Calu3 (cell line): ENCODE measurements around the gene RERE. TPM values are rescaled to one million over a fixed set of nuclear protein-coding genes. Genes with fewer than 3 reads are reported as not detected.

ENCODE experiments used
- BruUV-seq: library from RNA; stranded (reverse); fragments of 400-500 nt; replicated peaks from 2 replicates; lab custom pipeline; 2021; lab: Mats Ljungman, UMichigan
- CTCF ChIA-PET: fragments of 300-600 bp; sonication (Branson Sonifier 250); formaldehyde crosslinking; loops from one replicate; lab custom pipeline; 2022; ENCODE audit warnings: antibody characterized with exemption; lab: Charles Lee
- DNase-seq: peaks from one replicate; pipeline ENCODE4 v3.0.0; 2022
- H3K27ac Mint-ChIP-seq: one replicate; pipeline ENCODE4 v1.8.0; 2022; ENCODE audit warnings: mixed read lengths; ENCODE audit not compliant: unreplicated experiment
- H3K27me3 Mint-ChIP-seq: one replicate; pipeline ENCODE4 v1.8.0; 2022; ENCODE audit warnings: mixed read lengths; ENCODE audit not compliant: unreplicated experiment
- H3K36me3 Mint-ChIP-seq: one replicate; pipeline ENCODE4 v1.8.0; 2022; ENCODE audit warnings: mild to moderate bottlenecking, moderate library complexity, mixed read lengths; ENCODE audit not compliant: insufficient read depth, unreplicated experiment
- H3K4me1 Mint-ChIP-seq: one replicate; pipeline ENCODE4 v1.8.0; 2022; ENCODE audit warnings: mild to moderate bottlenecking, low read depth, mixed read lengths; ENCODE audit not compliant: unreplicated experiment
- H3K4me3 Mint-ChIP-seq: one replicate; pipeline ENCODE4 v1.8.0; 2022; ENCODE audit warnings: mild to moderate bottlenecking, low read depth, moderate library complexity, mixed read lengths; ENCODE audit not compliant: unreplicated experiment
- H3K9me3 Mint-ChIP-seq: one replicate; pipeline ENCODE4 v1.8.0; 2022; ENCODE audit warnings: low read depth, mixed read lengths; ENCODE audit not compliant: unreplicated experiment
- intact Hi-C: fragments of 100-400 bp; cut with micrococcal nuclease; formaldehyde crosslinking; loops from one replicate; pipeline ENCODE4 v1.10.0; 2022; ENCODE audit not compliant: unreplicated experiment
- total RNA-seq: library from RNA; stranded (reverse); gene quantifications from 2 replicates; pipeline ENCODE4 v1.2.3, GENCODE V29; 2022
- TF ChIP-seq, protein P1 (sequence below): fragments of 200-600 bp; IDR thresholded peaks from one replicate; pipeline ENCODE4 v1.8.0; 2022; ENCODE audit warnings: antibody characterized with exemption; ENCODE audit not compliant: unreplicated experiment

Gene RERE
- total RNA-seq, 1 experiment from 2014 or later: 45.9 TPM

DNA sequence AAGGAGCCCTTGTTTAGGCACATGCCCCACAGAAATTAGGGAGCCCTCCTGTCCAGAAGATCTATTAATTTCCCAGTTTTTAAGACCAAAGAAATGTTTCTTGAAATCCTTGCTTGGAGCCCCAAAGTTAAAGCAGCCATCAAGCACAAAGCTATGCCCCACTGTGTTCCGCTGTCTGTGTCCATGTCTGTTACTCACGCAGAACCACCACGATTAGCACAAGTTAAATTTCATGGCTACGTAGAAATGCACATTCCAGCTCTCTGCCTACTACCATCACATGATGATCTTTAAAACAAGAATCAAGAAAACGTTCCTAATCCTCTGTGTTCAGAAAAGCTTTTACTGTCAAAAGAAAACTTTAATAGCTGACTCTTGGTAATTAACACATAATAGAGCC lies 238.5 kb downstream of the RERE start:
- H3K36me3 Mint-ChIP-seq: no peaks in the 10 kb centered on the region
- no peaks in the 10 kb centered on the region for H3K9me3 Mint-ChIP-seq
- no peak overlapping the region for H3K4me3 Mint-ChIP-seq
- DNase-seq: no peak
- BruUV-seq: no TSS peak
- H3K4me1 Mint-ChIP-seq: peaks cover 8% of the 10 kb centered on the region
- CTCF ChIA-PET: no interaction called here
- intact Hi-C loops: no loop called here
- no peaks in the 10 kb centered on the region for H3K27me3 Mint-ChIP-seq
- TF ChIP-seq, protein P1, sequence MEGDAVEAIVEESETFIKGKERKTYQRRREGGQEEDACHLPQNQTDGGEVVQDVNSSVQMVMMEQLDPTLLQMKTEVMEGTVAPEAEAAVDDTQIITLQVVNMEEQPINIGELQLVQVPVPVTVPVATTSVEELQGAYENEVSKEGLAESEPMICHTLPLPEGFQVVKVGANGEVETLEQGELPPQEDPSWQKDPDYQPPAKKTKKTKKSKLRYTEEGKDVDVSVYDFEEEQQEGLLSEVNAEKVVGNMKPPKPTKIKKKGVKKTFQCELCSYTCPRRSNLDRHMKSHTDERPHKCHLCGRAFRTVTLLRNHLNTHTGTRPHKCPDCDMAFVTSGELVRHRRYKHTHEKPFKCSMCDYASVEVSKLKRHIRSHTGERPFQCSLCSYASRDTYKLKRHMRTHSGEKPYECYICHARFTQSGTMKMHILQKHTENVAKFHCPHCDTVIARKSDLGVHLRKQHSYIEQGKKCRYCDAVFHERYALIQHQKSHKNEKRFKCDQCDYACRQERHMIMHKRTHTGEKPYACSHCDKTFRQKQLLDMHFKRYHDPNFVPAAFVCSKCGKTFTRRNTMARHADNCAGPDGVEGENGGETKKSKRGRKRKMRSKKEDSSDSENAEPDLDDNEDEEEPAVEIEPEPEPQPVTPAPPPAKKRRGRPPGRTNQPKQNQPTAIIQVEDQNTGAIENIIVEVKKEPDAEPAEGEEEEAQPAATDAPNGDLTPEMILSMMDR: no peak
- no peak overlapping the region for H3K27ac Mint-ChIP-seq

DNA sequence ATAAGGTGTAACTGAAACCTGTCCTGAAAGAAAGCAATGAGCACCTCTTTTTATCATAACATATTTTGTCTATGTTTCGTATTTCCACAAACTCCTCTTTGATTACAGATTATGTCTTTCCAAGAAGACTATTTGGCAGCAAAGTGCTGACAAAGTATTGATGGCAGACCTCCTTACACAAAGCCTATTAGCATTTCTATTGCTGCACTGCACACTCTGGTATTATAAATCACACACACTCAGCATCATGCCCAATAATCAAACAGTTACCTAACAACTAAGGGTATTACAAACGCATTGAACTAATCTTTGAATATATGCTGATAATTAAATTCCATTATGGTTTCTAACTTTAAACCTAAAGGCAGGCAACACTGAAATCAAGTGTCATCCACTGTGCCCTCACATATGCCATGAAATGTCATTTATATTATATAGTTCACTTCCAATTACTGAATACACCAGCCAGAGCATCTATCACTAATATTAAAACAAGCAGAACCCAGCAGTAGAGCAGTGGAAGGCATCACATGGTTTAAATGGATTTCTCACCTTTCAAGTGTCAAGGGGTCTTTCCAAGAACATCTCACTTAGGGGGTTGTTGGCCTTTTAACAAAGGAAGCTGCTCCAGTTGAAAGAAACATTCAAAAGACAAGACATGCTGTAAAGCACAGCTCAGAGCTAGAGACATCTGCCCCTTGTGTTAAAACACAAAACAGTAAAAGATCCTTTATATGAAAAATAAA lies 239.1 kb downstream of the RERE start:
- Mint-ChIP-seq H3K27ac (no peak overlapping the region), H3K4me1 (peaks cover 8% of the 10 kb centered on the region), H3K27me3 (no peaks in the 10 kb centered on the region), H3K4me3 (no peak overlapping the region), H3K36me3 (no peaks in the 10 kb centered on the region), H3K9me3 (no peaks in the 10 kb centered on the region)
- intact Hi-C loops: no loop called here
- BruUV-seq: no TSS peak
- no peak for DNase-seq
- TF ChIP-seq, protein P1: no peak
- CTCF ChIA-PET: no interaction called here

DNA sequence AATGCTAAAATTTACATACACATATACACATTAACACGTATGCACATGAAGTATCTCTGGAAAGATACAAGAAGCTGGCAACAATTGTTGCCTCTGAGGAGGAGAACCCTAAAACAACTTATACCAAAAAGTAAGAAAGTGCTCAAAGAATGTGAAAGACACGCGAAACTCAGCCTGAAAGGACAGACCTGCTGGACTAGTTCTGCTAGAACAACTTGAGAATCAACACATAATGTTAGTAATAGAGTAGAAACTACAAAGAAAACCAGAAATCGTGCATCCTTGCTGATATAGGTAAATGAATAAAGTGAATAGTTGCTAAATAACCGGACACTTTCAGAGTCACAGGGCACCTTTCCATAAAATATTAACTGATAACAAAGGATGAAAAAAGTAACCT lies 242.5 kb downstream of the RERE start:
- intact Hi-C loops: no loop called here
- Mint-ChIP-seq H3K9me3 (no peaks in the 10 kb centered on the region), H3K4me1 (peaks cover 21% of the 10 kb centered on the region), H3K4me3 (no peak overlapping the region), H3K36me3 (no peaks in the 10 kb centered on the region), H3K27me3 (no peaks in the 10 kb centered on the region), H3K27ac (no peak overlapping the region)
- DNase-seq: peak; percentile 6
- BruUV-seq: no TSS peak
- CTCF ChIA-PET: no interaction called here
- TF ChIP-seq, protein P1: no peak

DNA sequence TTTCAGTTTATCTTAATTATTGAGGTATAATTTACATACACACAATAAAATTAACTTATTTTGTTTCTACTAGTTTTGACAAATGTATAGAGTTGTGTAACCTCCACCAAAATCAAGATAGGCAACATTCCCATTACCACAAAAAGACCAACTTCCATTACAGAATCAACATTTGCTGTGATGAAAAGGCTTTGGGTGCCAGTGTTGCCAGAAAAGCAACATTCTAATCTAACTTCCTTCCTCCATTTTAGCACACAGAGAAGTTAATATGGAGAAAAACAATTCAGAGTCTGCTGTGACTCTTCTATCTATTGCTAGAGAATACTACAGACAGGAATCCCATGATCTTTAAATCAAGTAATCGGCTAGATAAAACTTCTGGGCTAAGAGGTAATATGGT lies 245.3 kb downstream of the RERE start:
- H3K27ac Mint-ChIP-seq: peak overlapping the region; percentile 76
- TF ChIP-seq, protein P1: no peak
- no peaks in the 10 kb centered on the region for H3K27me3 Mint-ChIP-seq
- no peaks in the 10 kb centered on the region for H3K36me3 Mint-ChIP-seq
- H3K4me1 Mint-ChIP-seq: peaks cover 21% of the 10 kb centered on the region
- no TSS peak for BruUV-seq
- H3K4me3 Mint-ChIP-seq: peak overlapping the region; percentile 24
- no peaks in the 10 kb centered on the region for H3K9me3 Mint-ChIP-seq
- DNase-seq: no peak
- CTCF ChIA-PET: interaction anchor here (0.6 to 1.6 kb wide), 3 partner anchors 98 to 168 kb away, joined by 3 to 5 read pairs (median 3); no protein-coding TSS in a partner anchor
- intact Hi-C loops: no loop called here
